ENCODE results near the gene TMEM132A. TPM values are rescaled to one million over a fixed set of nuclear protein-coding genes. Genes with fewer than 3 reads are reported as not detected.

The TMEM132A gene
- total and polyA plus RNA-seq, 8 donors, result 3.1 to 36.7 (median 4.8) TPM

DNA sequence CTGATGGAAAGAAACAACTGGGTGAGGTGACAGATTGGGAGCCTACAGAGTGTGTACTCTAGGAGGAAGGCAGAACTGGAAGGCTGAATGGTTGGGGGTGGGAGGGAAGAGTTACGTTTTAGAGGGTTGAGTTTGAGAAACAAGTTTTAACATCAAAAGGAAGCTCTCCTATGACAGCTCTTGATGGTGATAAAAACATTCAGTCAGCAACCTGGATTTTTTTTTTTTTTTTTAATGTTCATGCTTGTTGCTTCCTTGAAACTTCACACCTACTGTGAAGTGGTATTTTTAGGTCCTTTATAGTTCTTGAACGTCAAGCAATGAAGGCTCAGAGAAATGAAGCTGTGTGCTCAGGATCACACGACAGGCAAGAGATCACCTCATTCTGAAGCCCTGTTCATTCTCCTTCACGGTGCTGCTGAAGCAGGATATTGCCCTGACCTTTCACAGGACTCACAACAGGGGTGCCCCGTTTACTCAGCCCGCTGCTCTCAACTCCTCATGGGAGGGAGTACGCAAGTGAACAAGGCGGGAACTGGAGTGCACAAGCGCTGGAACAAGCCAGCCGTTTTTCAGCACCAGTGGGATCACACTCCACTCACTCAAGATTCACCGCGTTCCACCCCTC is 11.9 kb upstream of the TMEM132A start:
- Histone ChIP-seq H3K4me1 (peaks cover 0 to 9% (median 5%) of the 10 kb centered on the region in 3 donors), H3K27ac (no peak overlapping the region), H3K9me3 (no peaks in the 10 kb centered on the region), H3K36me3 (no peaks in the 10 kb centered on the region), H3K27me3 (no peaks in the 10 kb centered on the region), H3K4me3 (no peak overlapping the region)
- intact Hi-C loops (cut with DNase I), result no loop called here
- no peak for ATAC-seq
- FAIRE-seq, result no peak
- TF ChIP-seq, protein P1, sequence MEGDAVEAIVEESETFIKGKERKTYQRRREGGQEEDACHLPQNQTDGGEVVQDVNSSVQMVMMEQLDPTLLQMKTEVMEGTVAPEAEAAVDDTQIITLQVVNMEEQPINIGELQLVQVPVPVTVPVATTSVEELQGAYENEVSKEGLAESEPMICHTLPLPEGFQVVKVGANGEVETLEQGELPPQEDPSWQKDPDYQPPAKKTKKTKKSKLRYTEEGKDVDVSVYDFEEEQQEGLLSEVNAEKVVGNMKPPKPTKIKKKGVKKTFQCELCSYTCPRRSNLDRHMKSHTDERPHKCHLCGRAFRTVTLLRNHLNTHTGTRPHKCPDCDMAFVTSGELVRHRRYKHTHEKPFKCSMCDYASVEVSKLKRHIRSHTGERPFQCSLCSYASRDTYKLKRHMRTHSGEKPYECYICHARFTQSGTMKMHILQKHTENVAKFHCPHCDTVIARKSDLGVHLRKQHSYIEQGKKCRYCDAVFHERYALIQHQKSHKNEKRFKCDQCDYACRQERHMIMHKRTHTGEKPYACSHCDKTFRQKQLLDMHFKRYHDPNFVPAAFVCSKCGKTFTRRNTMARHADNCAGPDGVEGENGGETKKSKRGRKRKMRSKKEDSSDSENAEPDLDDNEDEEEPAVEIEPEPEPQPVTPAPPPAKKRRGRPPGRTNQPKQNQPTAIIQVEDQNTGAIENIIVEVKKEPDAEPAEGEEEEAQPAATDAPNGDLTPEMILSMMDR (IDR thresholded peaks at IDR 0.05), result no peak
- WGBS, 2 donors, result 69 to 75% methylated on average over 12 of the region's 12 CpGs
- DNase-seq, result no peak

DNA sequence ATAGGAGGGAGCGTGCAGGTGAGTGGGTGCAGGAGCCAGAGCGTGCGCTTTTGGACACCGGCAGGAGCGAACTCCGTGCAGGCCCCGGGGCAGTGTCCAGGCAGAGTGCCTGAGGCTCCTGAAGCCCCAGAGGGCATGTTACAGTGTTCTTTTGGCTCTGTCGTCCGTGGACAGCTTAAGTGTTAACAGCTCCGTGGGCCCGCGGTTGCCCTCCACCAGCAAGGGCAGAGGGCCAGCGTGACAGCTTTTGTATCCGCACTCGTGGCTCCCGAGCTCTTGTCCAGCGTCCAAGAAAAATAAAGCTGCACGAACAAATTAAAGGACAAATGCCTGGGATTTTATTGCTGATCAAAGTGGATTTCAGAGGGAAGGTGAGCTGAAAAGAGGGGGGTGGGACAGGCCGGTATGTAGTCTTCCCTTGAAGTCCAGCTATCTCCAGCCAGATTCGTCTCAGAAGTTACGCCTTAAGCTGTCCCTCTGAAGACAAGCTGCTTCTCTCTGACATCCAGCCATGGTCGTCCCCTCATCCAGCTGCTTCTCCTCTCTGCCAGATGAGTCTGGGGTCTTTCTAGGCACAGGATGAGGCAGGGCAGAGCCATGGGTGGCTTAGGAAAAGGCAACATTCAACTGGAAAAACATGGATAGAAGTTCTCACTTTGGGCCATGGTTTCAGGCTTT is 11.3 kb upstream of the TMEM132A start:
- Histone ChIP-seq H3K9me3 (no peaks in the 10 kb centered on the region), H3K27me3 (no peaks in the 10 kb centered on the region), H3K27ac (peak overlapping the region; percentile 74 to 94 (median 82)), H3K4me1 (peaks cover 0 to 9% (median 5%) of the 10 kb centered on the region in 3 donors), H3K36me3 (no peaks in the 10 kb centered on the region), H3K4me3 (peak overlapping the region in 2 of 4 donors; percentile 71 to 96)
- peak in 1 of 6 donors; percentile 42 for DNase-seq
- no peak for ATAC-seq
- TF ChIP-seq, protein P1 (IDR thresholded peaks at IDR 0.05), result no peak
- 65 to 68% methylated on average over 22 of the region's 22 CpGs for WGBS, 2 donors
- intact Hi-C loops (cut with DNase I), result no loop called here
- no peak for FAIRE-seq

DNA sequence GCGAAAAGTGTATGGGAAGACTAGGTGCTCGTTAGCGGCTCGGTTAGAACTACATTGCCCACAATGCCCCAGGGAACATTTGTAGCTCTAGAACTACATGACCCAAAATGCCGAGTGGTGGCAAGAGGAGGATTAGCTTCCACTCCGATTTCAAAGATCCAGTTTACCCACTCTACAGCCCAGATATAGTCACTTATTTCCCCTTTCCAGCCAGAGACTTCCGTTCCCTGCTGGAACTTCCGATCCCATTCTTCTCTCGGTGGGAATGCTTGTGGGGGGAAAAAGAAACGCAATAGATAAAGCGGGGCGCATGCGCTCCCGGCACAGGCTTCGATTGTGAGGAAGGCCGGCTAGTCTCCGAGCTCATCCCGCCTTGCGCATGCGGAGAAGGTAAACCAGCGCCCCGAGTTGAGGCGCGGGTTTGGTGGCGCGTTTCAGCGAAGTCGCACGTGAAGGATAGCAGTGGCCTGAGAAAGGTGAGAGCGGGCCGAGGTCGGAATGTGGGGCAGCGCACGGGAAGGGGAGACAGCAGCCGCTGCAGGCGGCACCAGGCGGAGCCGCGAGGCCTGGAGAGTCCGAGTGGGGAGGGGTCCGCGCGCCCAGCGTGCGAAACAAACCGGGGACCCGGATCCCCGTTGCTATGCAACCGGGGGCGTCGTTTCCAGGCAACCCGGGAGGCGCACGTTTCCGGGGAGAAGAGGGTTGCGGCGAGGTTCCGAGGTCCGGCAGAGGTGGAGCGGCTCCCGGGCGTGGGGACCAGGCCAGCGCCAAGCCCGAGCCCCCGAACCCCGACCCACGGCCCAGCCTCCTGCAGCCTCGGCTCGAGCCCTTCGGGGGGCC is 10.2 kb upstream of the TMEM132A start, which contains the start of gene TMEM109:
Gene TMEM109 (plus strand): TSS at position 366 of the 840 bp plus-strand sequence. CDS start 5,536 bp downstream, outside the sequence.
- 0% methylated on average over 68 to 70 of the region's 70 CpGs for WGBS, 2 donors
- FAIRE-seq (no peak), ATAC-seq (peak; percentile 81 to 87 (median 86)), DNase-seq (peak; percentile 80 to 93 (median 84))
- Histone ChIP-seq H3K36me3 (no peaks in the 10 kb centered on the region), H3K27me3 (no peaks in the 10 kb centered on the region), H3K27ac (peak within 1 kb of the TSS; percentile 74 to 94 (median 82)), H3K4me1 (peaks cover 0 to 9% (median 9%) of the 10 kb centered on the region in 3 donors), H3K4me3 (peak within 1 kb of the TSS; percentile 62 to 96 (median 70)), H3K9me3 (no peaks in the 10 kb centered on the region)
- intact Hi-C loops (cut with DNase I), result no loop called here
- TF ChIP-seq, protein P1 (IDR thresholded peaks at IDR 0.05), result no peak

DNA sequence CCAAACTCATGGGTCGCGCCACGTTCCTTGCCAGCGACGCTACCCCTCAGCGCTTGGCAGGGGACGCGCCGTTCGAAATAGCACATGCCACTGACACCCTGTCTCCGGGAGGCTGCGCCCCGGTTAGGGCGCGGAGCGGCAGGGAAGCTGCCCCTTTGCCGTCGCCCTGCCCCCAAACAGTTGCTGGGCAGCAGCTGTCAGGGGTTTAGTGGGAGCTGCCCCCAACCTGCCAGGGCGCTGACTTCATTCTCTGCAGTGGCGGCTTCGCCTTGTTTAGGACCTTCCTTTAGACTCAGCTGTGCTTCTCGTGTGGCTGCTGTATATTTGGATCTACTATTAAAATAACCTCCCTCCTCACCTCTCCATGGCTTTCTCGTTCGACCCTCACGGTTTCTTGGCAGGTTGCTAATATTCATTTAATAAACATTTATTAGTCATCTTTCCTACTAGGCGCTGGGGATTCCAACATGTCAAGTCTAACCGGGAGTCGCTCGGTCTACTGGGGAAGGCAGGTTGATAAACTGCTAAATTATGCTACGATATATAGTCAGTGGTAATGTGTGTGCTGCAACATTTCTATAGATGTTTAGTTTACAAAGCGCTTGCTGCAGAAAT is 9.5 kb upstream of the TMEM132A start:
- ATAC-seq (peak; percentile 42 to 63 (median 55)), FAIRE-seq (no peak), DNase-seq (peak in 2 of 6 donors; percentile 48 to 49)
- H3K36me3 ChIP-seq, result no peaks in the 10 kb centered on the region
- TF ChIP-seq, protein P1 (IDR thresholded peaks at IDR 0.05), result no peak
- no peaks in the 10 kb centered on the region for H3K27me3 ChIP-seq
- peaks cover 0 to 9% (median 9%) of the 10 kb centered on the region in 3 donors for H3K4me1 ChIP-seq
- H3K9me3 ChIP-seq, result no peaks in the 10 kb centered on the region
- H3K4me3 ChIP-seq, result peak overlapping the region; percentile 62 to 96 (median 70)
- intact Hi-C loops (cut with DNase I), result no loop called here
- WGBS, 2 donors, result 0 to 1% methylated on average over 31 of the region's 31 CpGs
- H3K27ac ChIP-seq, result peak overlapping the region; percentile 74 to 94 (median 82)

Data from pancreas (tissue), 10 donors.